Mononuclear cell (primary cell): ENCODE measurements around the gene CLEC18A. TPM values are rescaled to one million over a fixed set of nuclear protein-coding genes. Genes with fewer than 3 reads are reported as not detected.
"Not testable (repeated sequence)": the region's sequence is repeated elsewhere in the genome, so short reads cannot be mapped to it uniquely, and the experiment has no call there.

Source experiments
- H3K27me3 ChIP-seq: 2 replicates; pipeline ENCODE4 v1.6.0; 2011; ENCODE audit warnings: low read length, control low read depth; ENCODE audit not compliant: insufficient read depth
- H3K4me1 ChIP-seq: 2 replicates; pipeline ENCODE4 v1.5.1; 2011; ENCODE audit warnings: mild to moderate bottlenecking, low read length, control low read depth; ENCODE audit not compliant: insufficient read depth
- H3K4me3 ChIP-seq: 2 replicates; pipeline ENCODE4 v1.5.1; 2011; ENCODE audit warnings: mild to moderate bottlenecking, low read length, moderate library complexity
- H3K9me3 ChIP-seq: 2 replicates; pipeline ENCODE4 v1.5.1; 2011; ENCODE audit warnings: low read depth, mild to moderate bottlenecking, control low read depth, low read length
- total RNA-seq: library from RNA; depleted of rRNA; stranded (reverse); fragments of >200 nt; gene quantifications from one replicate; pipeline ENCODE4 v1.2.3, GENCODE V29; 2012

The CLEC18A gene
- total RNA-seq, 1 donor, result 1.4 TPM

- not testable (repeated sequence) for H3K4me3 ChIP-seq, H3K4me1 ChIP-seq, H3K9me3 ChIP-seq, H3K27me3 ChIP-seq
These were observed 61.8 kb downstream of the CLEC18A start for GRCh38 chr16:70012951-70013350.

Other genes with a start within 250 kb of the CLEC18A start
- 2.6 TPM for gene NQO1, start 224.8 kb upstream of the CLEC18A start, total RNA-seq
- 22.4 TPM for gene NOB1, start 196.4 kb upstream of the CLEC18A start, total RNA-seq
- gene WWP2, start 189.0 kb upstream of the CLEC18A start, total RNA-seq, result 42.5 TPM
- 16.6 TPM for gene PDPR, start 163.0 kb downstream of the CLEC18A start, total RNA-seq
- gene CLEC18C, start 222.5 kb downstream of the CLEC18A start, total RNA-seq, result 0.31 TPM